ENCODE measurements around the gene FUT1. TPM values are rescaled to one million over a fixed set of nuclear protein-coding genes. Genes with fewer than 3 reads are reported as not detected.
A peak's percentile ranks its signal among the peaks of the same experiment; 100 is the strongest.

The FUT1 gene
- total and polyA plus RNA-seq, 9 of the 15 experiments (the other 6 are each of a cell fraction or from before 2014, with no cell fraction given), result 2.3 to 18.5 (median 8.8) TPM

GRCh38 chr19:48746738-48747575 lies 5.5 kb downstream of the FUT1 start, which contains the start of gene IZUMO1 (continued):
- no peak for TF ChIP-seq HMGN3 (IDR thresholded peaks at IDR 0.05; ENCODE audit: borderline replicate concordance, extremely low read depth, insufficient read length, low read depth, low read length)
- TF ChIP-seq ZNF395 (CRISPR knock-in tag; IDR thresholded peaks at IDR 0.05), result peak; percentile 93
- no peak for TF ChIP-seq ZNF77 (CRISPR knock-in tag; IDR thresholded peaks at IDR 0.05)
- TF ChIP-seq HINFP (tag; conservative IDR thresholded peaks at IDR 0.05; ENCODE audit: low read depth), result no peak; the same call in 1 of the 2 replicates
- TF ChIP-seq MXD1 (CRISPR knock-in tag; IDR thresholded peaks at IDR 0.05; ENCODE audit: borderline replicate concordance, poor library complexity, severe bottlenecking), result no peak
- no peak for TF ChIP-seq ZNF134 (CRISPR knock-in tag; conservative IDR thresholded peaks at IDR 0.05)
- TF ChIP-seq PPARD (CRISPR knock-in tag; IDR thresholded peaks at IDR 0.05), result no peak
- TF ChIP-seq ZNF282 (CRISPR knock-in tag; IDR thresholded peaks at IDR 0.05), result no peak
- TF ChIP-seq ZBTB43 (CRISPR knock-in tag; IDR thresholded peaks at IDR 0.05), result no peak
- peak; percentile 59; the same call in 1 of the 2 replicates for TF ChIP-seq ZNF584 (CRISPR knock-in tag; IDR thresholded peaks at IDR 0.05; ENCODE audit: low read depth)
- TF ChIP-seq MBD1 (CRISPR knock-in tag; IDR thresholded peaks at IDR 0.05), result peak; percentile 67; the same call in 1 of the 2 replicates
- no peak for TF ChIP-seq TEAD2 (tag; IDR thresholded peaks at IDR 0.05)
- peak; percentile 37; the same call in 1 of the 2 replicates for TF ChIP-seq PHF8 (IDR thresholded peaks at IDR 0.05; ENCODE audit: borderline replicate concordance, low read length)
- no peak for TF ChIP-seq HBP1 (CRISPR knock-in tag; IDR thresholded peaks at IDR 0.05)
- TF ChIP-seq FOXP4 (CRISPR knock-in tag; IDR thresholded peaks at IDR 0.05; ENCODE audit: borderline replicate concordance), result peak; percentile 54; the same call in 1 of the 2 replicates

All from K562 (cell line).